ENCODE measurements around the gene ULK2. TPM values are rescaled to one million over a fixed set of nuclear protein-coding genes. Genes with fewer than 3 reads are reported as not detected.

ULK2 gene
- total RNA-seq, 1 donor, result 22.1 TPM

- DNase-seq (ENCODE audit: low read depth), result no peak
- H3K4me3 ChIP-seq (ENCODE audit: low read depth, low read length), result no peak overlapping the region
- TF ChIP-seq CTCF (IDR thresholded peaks at IDR 0.05; ENCODE audit: insufficient read depth, low read length), result no peak
Observed at GRCh38 chr17:19755821-19756510, 111.8 kb downstream of the ULK2 start.

GRCh38 chr17:19755392-19755791, 112.3 kb downstream of the ULK2 start:
- TF ChIP-seq CTCF (IDR thresholded peaks at IDR 0.05; ENCODE audit: insufficient read depth, low read length), result no peak
- H3K4me3 ChIP-seq (ENCODE audit: low read depth, low read length), result no peak overlapping the region
- DNase-seq (ENCODE audit: low read depth), result no peak

- no peak overlapping the region for H3K4me3 ChIP-seq (ENCODE audit: low read depth, low read length)
- TF ChIP-seq CTCF (IDR thresholded peaks at IDR 0.05; ENCODE audit: insufficient read depth, low read length), result no peak
- DNase-seq (ENCODE audit: low read depth), result no peak
Observed at GRCh38 chr17:19753661-19754463, 113.9 kb downstream of the ULK2 start.

- H3K4me3 ChIP-seq (ENCODE audit: low read depth, low read length), result no peak overlapping the region
- no peak for TF ChIP-seq CTCF (IDR thresholded peaks at IDR 0.05; ENCODE audit: insufficient read depth, low read length)
- peak; percentile 69 for DNase-seq (ENCODE audit: low read depth)
Observed at GRCh38 chr17:19753051-19753509, 114.7 kb downstream of the ULK2 start.

- TF ChIP-seq CTCF (IDR thresholded peaks at IDR 0.05; ENCODE audit: insufficient read depth, low read length), result no peak
- no peak for DNase-seq (ENCODE audit: low read depth)
- H3K4me3 ChIP-seq (ENCODE audit: low read depth, low read length), result no peak overlapping the region
Observed at GRCh38 chr17:19752216-19753050, 115.3 kb downstream of the ULK2 start.

- no peak overlapping the region for H3K4me3 ChIP-seq (ENCODE audit: low read depth, low read length)
- DNase-seq (ENCODE audit: low read depth), result no peak
Observed at GRCh38 chr17:19750835-19751234, 116.9 kb downstream of the ULK2 start.

More at GRCh38 chr17:19750835-19751234, 116.9 kb downstream of the ULK2 start:
- no peak for TF ChIP-seq CTCF (IDR thresholded peaks at IDR 0.05; ENCODE audit: insufficient read depth, low read length)
